Hepatocyte (in vitro differentiated cells): ENCODE results near the gene SLC7A14.

ENCODE experiments used
- CTCF ChIP-seq: fragments of 200-600 bp; sonication (generic); IDR thresholded peaks from 2 replicates; pipeline ENCODE4 v1.5.1; 2016; ENCODE audit warnings: antibody characterized with exemption, mild to moderate bottlenecking; ENCODE audit not compliant: poor library complexity
- EZH2 ChIP-seq: fragments of 200-600 bp; sonication (generic); IDR thresholded peaks from 2 replicates; pipeline ENCODE4 v1.6.1; 2016; ENCODE audit warnings: antibody characterized with exemption, mild to moderate bottlenecking, borderline replicate concordance
- EZH2phosphoT487 ChIP-seq: fragments of 200-600 bp; sonication (generic); IDR thresholded peaks from one replicate; pipeline ENCODE4 v1.6.1; 2018; ENCODE audit warnings: antibody characterized with exemption, mild to moderate bottlenecking, low read depth, moderate library complexity; ENCODE audit not compliant: unreplicated experiment, severe bottlenecking

- no peak for TF ChIP-seq CTCF
- no peak for TF ChIP-seq EZH2
- no peak for TF ChIP-seq EZH2phosphoT487
Observed at GRCh38 chr3:170524073-170524472, 61.8 kb downstream of the SLC7A14 start.
